ENCODE results near the gene PSMC3IP.
"Not testable (repeated sequence)": the region's sequence is repeated elsewhere in the genome, so short reads cannot be mapped to it uniquely, and the experiment has no call there.

Gene PSMC3IP

DNA sequence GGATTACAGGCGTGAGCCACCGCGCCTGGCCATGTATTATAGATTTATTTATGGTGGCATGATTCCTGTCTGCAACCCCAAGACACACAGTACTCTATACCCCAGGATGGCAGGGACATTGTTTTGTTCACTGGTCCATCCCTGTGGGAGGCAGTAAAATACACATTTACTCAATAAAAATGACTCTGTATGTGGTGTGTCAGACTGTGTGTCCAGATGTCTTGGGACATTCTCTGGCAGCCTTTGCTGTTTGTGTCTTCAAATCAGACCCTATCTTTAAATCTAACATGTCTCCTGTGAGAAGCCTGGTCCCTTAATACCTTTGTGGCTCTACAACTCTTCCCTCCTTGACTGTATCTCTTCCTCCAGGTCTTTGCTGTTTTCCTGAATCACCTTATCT, 17.3 kb downstream of the PSMC3IP start:
- FAIRE-seq, result no peak

DNA sequence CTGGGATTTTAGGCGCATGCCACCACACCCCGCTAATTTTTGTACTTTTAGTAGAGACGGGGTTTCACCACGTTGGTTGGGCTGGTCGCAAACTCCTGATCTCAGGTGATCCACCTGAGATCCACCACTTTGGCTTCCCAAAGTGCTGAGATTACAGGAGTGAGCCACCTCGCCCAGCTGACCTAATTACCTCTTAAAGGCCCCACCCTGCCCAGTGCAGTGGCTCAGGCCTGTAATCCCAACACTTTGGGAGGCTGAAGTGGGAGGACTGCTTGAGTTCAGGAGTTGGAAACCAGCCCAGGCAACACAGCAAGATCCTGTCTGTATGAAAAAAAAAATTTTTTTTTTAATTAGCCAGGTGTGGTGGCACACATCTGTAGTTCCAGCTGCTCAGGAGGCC, 18.5 kb downstream of the PSMC3IP start:
- FAIRE-seq, result no peak

DNA sequence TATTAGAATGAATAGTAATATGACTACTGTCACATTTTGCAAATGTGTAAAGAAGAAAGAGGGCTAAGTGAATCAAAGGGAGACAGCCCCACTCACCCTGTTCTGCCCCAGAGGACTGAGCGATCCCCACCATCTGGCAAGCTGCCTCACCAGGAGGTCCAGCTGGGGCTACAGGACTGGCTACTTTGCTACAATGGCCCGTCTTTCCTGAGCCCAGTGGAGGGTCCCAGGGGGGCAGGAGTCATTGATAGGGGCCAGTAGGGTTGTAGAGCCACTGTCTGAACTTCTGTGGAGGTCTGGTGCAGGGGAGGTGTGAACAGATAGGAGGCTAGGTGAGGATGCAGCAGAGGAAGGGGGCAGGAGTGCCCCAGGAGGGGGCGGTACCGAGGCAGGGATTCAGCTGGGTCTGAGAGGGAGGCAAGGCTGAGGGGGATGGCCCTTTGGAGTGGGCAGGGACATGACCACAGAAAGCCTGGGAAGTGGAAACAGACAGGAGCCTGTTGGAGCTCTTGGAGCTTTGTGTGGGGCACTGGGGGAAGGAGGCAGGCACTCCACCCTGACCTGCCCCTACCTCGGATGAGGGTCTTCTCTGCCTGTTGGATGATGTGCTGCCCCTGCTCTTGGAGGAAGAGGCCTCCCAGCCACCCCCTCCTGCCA, 21.4 kb downstream of the PSMC3IP start:
- not testable (repeated sequence) for FAIRE-seq

DNA sequence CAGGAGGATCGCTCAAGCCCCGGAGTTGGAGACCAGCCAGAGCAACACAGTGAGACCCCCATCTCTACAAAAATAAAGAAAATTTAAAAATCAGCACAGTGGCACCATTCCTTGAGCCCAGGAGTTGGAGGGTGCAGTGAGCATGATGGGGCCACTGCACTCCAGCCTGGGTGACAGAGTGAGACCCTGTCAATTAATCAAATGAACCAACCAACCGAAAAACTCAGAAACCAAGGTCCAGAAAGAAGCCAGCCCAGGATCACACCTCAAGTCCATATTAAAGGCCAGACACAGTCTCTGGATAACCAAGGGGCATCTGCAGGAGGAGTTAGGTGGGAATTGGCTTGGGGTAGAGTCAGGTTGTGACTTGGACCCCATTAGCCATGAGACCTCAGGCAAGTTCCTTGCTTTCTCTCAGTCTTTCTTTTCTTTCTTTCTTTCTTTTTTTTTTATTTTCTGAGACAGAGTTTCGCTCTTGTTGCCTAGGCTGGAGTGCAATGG, 22.4 kb downstream of the PSMC3IP start:
- no peak for FAIRE-seq

DNA sequence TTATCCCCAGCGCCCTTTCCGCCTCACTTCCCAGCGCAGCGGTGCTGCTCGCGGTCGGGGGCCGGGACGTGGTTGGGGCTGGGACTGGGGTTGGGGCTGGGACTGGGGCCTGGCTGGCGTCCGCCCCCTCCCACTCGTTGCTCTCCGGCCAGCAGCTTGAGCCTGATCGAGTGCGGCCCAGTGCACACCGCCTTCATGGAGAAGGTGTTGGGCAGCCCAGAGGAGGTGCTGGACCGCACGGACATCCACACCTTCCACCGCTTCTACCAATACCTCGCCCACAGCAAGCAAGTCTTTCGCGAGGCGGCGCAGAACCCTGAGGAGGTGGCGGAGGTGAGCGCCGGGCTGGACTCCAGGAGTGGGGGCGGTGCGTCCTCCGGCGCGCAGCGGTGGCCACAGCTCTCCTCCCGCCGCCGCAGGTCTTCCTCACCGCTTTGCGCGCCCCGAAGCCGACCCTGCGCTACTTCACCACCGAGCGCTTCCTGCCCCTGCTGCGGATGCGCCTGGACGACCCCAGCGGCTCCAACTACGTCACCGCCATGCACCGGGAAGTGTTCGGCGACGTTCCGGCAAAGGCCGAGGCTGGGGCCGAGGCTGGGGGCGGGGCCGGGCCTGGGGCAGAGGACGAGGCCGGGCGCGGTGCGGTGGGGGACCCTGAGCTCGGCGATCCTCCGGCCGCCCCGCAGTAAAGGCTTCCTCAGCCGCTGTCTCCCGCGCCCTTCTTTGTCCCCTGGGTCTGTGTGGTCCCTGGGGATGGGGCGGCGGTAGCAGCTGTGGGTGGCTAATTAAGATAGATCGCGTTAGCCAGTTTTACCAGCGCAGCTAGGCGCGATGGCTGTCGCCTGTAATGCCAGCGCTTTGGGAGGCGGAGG, 23.0 kb downstream of the PSMC3IP start:
- FAIRE-seq, result no peak

DNA sequence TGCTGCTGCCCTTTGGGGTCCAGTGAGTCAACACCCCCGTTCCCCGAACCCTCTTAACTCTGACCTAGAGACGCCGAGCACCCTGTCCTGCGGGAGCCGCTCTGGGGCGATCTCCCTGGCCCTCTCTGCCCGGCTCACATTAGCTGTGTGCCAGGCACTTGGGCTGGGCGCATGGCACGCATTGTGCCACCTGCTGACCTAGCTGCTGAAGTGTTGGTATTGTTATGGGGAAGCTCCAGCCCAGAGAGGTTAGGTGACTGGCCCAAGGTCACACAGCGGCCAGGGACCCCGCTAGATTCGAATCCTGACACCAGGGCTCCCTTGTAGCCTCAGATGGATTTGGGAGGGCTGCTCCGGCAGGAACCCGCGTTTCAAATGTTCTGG, 23.7 kb downstream of the PSMC3IP start:
- no peak for FAIRE-seq

DNA sequence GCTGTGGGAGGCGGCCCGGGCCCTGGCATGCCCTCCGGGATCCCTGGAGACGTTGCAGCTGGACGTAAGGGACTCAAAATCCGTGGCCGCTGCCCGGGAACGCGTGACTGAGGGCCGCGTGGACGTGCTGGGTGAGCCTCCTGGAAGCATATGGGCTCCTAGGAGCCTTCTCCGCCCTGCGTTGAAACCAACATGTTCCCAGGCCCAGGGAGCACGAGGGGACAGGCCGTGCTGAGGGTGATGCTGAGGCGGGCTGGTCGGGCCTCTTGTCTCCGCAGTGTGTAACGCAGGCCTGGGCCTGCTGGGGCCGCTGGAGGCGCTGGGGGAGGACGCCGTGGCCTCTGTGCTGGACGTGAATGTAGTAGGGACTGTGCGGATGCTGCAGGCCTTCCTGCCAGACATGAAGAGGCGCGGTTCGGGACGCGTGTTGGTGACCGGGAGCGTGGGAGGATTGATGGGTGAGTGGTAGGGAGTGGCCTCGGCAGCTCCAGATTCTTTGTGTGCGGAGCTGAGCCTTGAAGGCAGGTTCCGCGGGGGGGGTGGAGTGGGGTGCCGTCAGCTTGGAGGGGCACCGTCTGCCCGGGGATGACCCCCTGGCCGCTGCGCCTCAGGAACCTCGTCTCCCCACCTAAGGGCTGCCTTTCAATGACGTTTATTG, 24.2 kb downstream of the PSMC3IP start:
- no peak for FAIRE-seq

DNA sequence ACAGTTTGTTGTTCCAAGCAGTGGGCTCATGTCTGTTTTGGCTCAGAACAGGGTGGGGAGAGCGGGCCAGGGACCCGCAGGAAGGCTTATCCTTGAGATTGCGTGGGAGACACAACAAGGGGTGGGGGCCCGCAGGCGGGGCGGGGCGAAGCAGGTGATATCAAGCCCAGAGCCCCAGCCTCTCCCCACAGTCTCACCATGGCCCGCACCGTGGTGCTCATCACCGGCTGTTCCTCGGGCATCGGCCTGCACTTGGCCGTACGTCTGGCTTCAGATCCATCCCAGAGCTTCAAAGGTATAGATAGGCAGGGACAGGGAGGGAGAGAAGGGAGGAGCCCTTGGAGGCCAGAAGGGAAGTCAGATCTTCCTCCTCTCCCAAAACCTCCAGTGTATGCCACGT, 24.8 kb downstream of the PSMC3IP start, which contains the start of gene HSD17B1:
HSD17B1 (plus strand) TSS at position 188 of the 400 bp plus-strand sequence; CDS start at position 199, 11 bp downstream.
- FAIRE-seq, result not testable (repeated sequence)

DNA sequence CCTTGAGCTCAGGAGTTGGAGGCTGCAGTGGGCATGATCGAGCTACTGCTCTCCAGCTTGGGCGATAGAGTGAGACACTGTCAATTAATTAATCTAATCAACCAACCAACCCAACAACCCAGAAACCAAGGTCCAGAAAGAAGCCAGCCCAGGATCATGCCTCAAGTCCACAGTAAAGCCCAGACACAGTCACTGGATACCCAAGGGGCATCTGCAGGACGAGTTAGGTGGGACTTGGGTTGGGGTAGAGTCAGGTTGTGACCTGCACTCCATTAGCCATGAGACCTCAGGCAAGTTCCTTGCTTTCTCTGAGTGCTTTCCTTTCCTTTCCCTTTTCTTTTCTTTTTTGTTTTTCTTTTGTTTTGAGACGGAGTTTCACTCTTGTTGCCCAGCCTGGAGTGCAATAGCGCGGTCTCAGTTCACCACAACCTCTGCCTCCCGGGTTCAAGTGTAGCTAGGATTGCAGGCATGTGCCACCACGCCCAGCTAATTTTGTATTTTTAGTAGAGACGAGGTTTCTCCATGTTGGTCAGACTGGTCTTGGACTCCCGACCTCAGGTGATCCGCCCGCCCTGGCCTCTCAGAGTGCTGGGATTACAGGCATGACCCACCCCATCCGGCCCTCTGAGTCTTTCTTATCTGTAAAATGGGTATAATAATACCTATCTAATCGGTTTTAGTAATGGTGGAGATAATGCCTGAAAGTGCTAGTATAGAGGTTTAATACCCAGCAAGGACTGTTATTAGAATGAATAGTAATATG, 28.4 kb downstream of the PSMC3IP start:
- FAIRE-seq, result no peak

DNA sequence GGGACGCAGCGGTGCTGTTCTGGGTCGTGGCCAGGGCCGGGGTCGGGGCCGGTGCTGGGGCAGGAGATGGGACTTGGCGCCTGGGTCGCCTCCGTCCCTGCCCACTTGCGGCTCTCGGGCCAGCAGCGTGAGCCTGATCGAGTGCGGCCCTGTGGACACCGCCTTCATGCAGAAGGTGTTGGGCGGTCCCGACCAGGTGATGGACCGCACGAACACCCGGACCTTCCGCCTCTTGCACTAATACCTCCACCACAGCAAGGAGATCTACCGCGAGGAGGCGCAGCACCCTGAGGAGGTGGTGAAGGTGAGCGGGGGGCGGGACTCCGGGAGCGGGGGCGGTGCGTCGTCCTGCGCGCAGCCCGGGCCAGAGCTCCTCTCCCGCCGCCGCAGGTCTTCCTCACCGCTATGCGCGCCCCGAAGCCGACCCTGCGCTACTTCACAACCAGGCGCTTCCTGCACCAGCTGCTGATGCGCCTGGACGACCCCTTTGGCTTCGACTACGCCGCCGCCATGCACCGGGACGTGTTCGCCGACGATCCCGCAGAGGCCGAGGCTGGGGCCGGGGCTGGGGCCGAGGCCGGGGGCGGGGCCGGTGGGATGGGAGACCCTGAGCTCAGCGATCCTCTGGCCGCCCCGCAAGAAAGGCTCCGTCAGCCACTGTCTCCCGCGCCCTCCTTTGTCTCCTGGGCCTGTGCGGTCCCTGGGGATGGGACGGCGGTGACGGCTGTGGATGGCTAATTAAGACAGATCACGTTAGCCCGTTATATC, 29.3 kb downstream of the PSMC3IP start:
- no peak for FAIRE-seq

DNA sequence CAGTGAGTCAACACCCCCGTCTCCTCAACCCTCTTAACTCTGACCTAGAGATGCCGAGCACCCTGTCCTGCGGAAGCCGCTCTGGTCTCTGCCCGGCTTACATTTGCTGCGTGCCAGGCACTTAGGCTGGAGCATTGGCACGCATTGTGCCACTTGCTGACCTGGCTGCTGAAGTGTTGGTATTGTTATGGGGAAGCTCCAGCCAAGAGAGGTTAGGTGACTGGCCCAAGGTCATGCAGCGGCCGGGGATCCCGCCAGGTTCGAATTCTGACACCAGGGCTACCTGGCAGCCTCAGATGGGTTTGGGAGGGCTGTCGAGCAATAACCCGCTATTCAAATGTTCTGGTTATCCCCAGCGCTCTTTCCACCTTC, 29.8 kb downstream of the PSMC3IP start:
- no peak for FAIRE-seq

DNA sequence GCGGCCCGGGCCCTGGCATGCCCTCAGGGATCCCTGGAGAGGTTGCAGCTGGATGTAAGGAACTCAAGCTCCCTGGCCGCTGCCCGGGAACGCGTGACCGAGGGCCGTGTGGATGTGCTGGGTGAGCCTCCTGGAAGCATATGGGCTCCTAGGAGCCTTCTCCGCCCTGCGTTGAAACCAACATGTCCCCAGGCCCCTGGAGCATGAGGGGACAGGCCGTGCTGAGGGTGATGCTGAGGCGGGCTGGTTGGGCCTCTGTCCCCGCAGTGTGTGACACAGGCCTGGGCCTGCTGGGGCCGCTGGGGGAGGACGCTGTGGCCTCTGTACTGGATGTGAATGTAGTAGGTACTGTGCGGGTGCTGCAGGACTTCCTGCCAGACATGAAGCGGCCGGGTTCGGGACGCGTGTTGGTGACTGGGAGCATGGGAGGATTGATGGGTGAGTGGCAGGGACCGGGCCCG, 30.5 kb downstream of the PSMC3IP start:
- no peak for FAIRE-seq

DNA sequence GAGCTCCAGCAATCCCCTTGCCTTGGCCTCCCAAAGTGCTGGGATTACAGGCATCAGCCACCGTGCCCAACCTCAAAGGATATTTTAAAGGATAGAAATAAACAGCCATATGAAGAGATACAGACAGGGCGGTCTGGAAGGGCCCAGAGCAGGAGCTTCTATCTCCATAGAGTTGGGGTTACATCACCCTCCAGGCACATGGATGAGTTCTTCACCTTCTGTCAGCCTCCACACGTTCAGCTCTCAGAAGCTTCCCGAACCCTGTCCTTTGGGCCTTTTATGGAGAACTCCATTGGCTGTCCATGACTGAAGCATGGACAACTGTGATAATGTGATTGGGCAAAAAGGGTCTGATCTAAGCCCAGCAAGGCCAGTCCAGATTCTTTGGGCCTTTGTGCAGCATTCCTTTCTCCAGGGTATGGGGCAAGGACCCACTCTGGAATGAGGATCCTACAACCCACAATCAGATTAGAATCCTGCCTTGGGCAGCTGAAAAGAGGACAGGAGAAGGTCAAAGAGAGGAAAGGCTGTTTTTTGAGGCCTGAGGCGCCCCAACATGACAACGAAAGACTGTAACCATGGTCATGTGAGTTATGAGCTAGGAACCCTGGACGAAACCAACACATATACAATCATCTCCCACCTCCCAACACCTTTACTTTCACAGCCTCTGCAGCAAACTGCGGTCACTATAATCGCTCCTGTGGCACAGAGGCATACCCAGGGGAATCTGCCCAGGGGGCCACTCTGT, 31.6 kb downstream of the PSMC3IP start:
- FAIRE-seq, result not testable (repeated sequence)

DNA sequence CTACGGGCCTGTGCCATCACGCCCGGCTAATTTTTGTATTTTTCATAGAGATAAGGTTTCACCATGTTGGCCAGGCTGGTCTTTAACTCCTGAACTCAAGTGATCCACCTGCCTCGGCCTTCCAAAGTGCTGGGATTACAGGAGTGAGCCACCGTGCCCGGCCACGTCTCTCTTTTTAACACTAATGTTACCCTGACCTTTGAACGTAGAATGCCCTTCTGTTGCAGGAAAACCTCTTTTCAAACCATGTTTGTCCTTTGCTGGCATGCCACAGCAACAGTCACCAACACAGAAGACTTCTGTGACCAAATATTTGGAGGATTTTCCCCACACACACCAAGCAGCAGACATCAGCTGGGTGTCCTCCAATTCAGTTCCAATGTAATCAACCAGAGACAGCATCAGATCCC, 32.6 kb downstream of the PSMC3IP start:
- FAIRE-seq, result no peak

DNA sequence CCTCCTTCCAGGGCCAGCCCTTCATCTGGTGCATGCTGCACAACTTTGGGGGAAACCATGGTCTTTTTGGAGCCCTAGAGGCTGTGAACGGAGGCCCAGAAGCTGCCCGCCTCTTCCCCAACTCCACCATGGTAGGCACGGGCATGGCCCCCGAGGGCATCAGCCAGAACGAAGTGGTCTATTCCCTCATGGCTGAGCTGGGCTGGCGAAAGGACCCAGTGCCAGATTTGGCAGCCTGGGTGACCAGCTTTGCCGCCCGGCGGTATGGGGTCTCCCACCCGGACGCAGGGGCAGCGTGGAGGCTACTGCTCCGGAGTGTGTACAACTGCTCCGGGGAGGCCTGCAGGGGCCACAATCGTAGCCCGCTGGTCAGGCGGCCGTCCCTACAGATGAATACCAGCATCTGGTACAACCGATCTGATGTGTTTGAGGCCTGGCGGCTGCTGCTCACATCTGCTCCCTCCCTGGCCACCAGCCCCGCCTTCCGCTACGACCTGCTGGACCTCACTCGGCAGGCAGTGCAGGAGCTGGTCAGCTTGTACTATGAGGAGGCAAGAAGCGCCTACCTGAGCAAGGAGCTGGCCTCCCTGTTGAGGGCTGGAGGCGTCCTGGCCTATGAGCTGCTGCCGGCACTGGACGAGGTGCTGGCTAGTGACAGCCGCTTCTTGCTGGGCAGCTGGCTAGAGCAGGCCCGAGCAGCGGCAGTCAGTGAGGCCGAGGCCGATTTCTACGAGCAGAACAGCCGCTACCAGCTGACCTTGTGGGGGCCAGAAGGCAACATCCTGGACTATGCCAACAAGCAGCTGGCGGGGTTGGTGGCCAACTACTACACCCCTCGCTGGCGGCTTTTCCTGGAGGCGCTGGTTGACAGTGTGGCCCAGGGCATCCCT, 34.1 kb downstream of the PSMC3IP start:
- FAIRE-seq, result no peak

DNA sequence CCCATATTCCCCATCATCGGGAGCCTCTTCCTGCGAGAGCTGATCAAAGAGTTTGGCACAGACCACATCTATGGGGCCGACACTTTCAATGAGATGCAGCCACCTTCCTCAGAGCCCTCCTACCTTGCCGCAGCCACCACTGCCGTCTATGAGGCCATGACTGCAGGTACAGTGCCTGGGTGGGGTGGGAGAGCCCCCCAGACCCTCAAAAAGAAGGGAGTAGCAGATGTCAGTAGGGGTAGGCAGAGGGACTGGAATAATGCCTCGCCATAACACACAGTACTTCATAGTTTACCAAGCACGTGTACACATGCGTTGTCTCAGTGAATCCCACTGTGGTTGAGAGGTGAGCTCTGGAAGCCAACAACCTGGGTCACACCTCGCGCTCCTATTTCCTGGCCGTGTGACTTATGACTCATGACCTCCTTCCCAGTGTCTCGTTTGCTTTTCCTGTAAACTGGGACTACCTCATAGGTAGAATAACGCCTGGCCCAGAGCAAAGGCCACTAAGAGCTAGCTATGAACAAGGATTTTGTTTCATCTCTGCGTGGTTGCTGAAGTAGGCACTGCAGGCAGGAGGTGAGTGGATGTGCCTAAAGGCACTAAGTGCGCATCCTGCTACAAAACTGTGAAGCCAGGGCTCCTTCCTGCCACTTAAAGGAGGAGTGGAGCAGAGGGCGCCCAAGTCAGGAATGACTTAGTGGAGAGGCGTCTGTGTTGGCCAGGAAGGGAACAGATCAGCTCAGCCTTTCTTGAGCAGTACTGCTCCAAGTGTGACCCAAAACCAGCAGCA, 36.3 kb downstream of the PSMC3IP start:
- FAIRE-seq, result no peak

DNA sequence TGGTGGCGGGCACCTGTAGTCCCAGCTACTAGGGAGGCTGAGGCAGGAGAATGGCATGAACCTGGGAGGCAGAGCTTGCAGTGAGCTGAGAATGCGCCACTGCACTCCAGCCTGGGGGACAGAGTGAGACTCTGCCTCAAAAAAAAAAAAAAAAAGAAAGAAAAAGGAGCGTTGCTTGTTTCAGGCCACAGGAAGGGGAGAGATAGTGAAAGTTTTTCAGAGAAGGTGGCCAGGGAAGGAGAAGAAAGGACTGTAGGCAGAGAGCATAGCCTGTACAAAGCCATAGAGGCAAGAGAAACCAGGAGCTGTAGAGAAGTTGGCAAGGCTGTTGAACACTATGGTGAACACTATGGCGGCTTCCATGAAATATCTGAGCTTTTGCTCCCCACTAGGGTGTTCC, 37.0 kb downstream of the PSMC3IP start:
- not testable (repeated sequence) for FAIRE-seq

DNA sequence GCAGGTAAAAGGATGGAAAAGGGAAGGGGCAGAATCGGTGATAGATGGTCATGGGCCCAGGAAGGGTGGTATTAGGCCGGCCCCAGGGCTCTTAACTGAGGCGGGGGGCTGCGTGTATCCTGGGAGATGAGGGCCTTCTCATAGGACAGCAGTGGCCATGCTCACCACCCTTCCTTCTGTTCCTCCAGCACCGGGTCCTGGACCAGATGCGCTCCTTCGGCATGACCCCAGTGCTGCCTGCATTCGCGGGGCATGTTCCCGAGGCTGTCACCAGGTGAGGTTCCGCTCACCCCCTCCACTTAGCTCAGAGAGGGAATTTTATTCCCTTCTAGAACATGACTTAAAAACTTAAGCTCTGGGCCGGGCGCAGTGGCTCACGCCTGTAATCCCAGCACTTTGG, 39.0 kb downstream of the PSMC3IP start:
- no peak for FAIRE-seq

DNA sequence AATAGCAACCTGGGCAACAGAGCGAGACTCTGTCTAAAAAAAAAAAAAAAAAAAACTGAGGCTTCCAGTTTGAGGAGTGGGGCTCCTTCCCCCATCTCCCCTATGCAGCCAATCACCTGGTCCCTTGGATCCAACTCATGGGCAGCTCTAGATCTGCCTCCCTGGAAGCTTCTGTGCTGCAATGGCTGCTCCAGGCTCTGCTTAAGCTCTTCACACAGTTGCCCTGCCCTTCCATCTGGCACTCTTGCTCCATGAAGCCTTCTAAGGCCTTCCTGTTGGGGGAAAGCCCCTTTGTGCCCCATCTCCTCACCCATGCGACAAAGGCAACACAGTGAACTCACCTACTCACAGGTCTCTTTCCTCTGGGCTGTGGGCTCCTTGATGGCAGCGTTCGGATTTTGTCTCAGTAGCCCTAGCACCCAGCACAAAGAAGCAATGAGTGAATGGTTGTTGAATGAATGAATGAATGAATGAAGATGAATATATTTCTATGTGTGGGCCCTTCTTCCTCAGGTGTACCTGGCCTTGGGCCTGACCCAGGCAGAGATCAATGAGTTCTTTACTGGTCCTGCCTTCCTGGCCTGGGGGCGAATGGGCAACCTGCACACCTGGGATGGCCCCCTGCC, 39.6 kb downstream of the PSMC3IP start:
- no peak for FAIRE-seq

Measured in endometrium (tissue), 2 donors.